PC-3 (cell line): ENCODE measurements around the gene KIF5C. TPM values are rescaled to one million over a fixed set of nuclear protein-coding genes. Genes with fewer than 3 reads are reported as not detected.

Experiments used
- ATAC-seq: fragments of 200-7000 bp; cut with Tn5 transposase; 2 replicates; pipeline ENCODE4 v1.9.1; 2020; ENCODE audit warnings: mild to moderate bottlenecking, moderate library complexity
- BruUV-seq: library from RNA; stranded (reverse); fragments of 400-500 nt; replicated peaks from 2 replicates; lab custom pipeline; 2021; lab: Mats Ljungman, UMichigan
- CTCF ChIA-PET: fragments of 300-600 bp; sonication (Branson Sonifier 250); formaldehyde crosslinking; loops from one replicate; lab custom pipeline; 2022; ENCODE audit warnings: antibody characterized with exemption; lab: Charles Lee
- POLR2A ChIA-PET: fragments of 300-600 bp; sonication (Branson Sonifier 250); formaldehyde crosslinking; loops from one replicate; lab custom pipeline; 2022; ENCODE audit warnings: antibody characterized with exemption; ENCODE audit not compliant: unreplicated experiment; lab: Charles Lee
- DNase-seq: peaks from one replicate; pipeline ENCODE4 v3.0.0-alpha.2; 2015
- H2AFZ ChIP-seq: fragments of 300-600 bp; sonication (generic); 2 replicates; pipeline ENCODE4 v1.6.0; 2016; ENCODE audit warnings: antibody characterized with exemption, low read length
- H3F3A ChIP-seq: fragments of 300-600 bp; sonication (generic); one replicate; pipeline ENCODE4 v1.6.0; 2017; ENCODE audit warnings: antibody characterized with exemption, low read length, control low read depth, mild to moderate bottlenecking; ENCODE audit not compliant: unreplicated experiment
- H3K27ac ChIP-seq: fragments of 300-600 bp; sonication (generic); 2 replicates; pipeline ENCODE4 v1.5.1; 2016; ENCODE audit warnings: mild to moderate bottlenecking, low read length
- H3K27me3 ChIP-seq: fragments of 300-600 bp; sonication (generic); 2 replicates; pipeline ENCODE4 v1.6.1; 2016; ENCODE audit warnings: low read length, mixed read lengths
- H3K36me3 ChIP-seq: fragments of 300-600 bp; sonication (generic); 2 replicates; pipeline ENCODE4 v1.6.1; 2016; ENCODE audit warnings: low read depth, mixed run types, low read length, mixed read lengths
- H3K4me1 ChIP-seq: fragments of 300-600 bp; sonication (generic); 2 replicates; pipeline ENCODE4 v1.5.1; 2016; ENCODE audit warnings: low read length; ENCODE audit not compliant: insufficient read depth
- H3K4me2 ChIP-seq: fragments of 300-600 bp; sonication (generic); 2 replicates; pipeline ENCODE4 v1.6.0; 2016; ENCODE audit warnings: low read length
- H3K4me3 ChIP-seq: fragments of 300-600 bp; sonication (generic); 2 replicates; pipeline ENCODE4 v1.5.1; 2016; ENCODE audit warnings: mild to moderate bottlenecking, low read length, mixed read lengths
- H3K79me2 ChIP-seq: fragments of 300-600 bp; sonication (generic); 2 replicates; pipeline ENCODE4 v1.6.1; 2017; ENCODE audit warnings: low read length, mixed read lengths
- H3K9ac ChIP-seq: fragments of 300-600 bp; sonication (generic); 2 replicates; pipeline ENCODE4 v1.6.0; 2016; ENCODE audit warnings: mild to moderate bottlenecking, low read length
- H3K9me2 ChIP-seq: fragments of 300-600 bp; sonication (generic); replicated peaks from 2 replicates; pipeline ENCODE4 v1.6.1; 2016; ENCODE audit warnings: mixed run types, low read length, mixed read lengths
- H3K9me3 ChIP-seq: fragments of 300-600 bp; sonication (generic); 2 replicates; pipeline ENCODE4 v1.6.1; 2016; ENCODE audit warnings: low read length, mixed read lengths
- H4K20me1 ChIP-seq: fragments of 300-600 bp; sonication (generic); 2 replicates; pipeline ENCODE4 v1.6.1; 2016; ENCODE audit warnings: low read length, mixed read lengths
- CTCF ChIP-seq: fragments of 300-600 bp; sonication (generic); conservative IDR thresholded peaks from 2 replicates; pipeline ENCODE4 v1.5.1; 2017; ENCODE audit warnings: antibody characterized with exemption, low read depth, mild to moderate bottlenecking, low read length
- EZH2 ChIP-seq: fragments of 300-600 bp; sonication (generic); IDR thresholded peaks from one replicate; pipeline ENCODE4 v1.6.1; 2017; ENCODE audit warnings: antibody characterized with exemption, mild to moderate bottlenecking, low read length; ENCODE audit not compliant: unreplicated experiment
- EZH2phosphoT487 ChIP-seq: fragments of 300-600 bp; sonication (generic); IDR thresholded peaks from 2 replicates; pipeline ENCODE4 v1.6.1; 2018; ENCODE audit warnings: mild to moderate bottlenecking, antibody characterized with exemption, low read length, borderline replicate concordance
- intact Hi-C: fragments of 100-400 bp; cut with micrococcal nuclease; formaldehyde crosslinking; loops from 2 replicates; pipeline ENCODE4 v1.9.0; 2023
- total RNA-seq: library from RNA; depleted of rRNA; stranded (reverse); fragments of >200 nt; gene quantifications from 2 replicates; pipeline ENCODE4 v1.2.3, GENCODE V29; 2014; rRNA removed

KIF5C gene
- total RNA-seq, 1 experiment from 2014 or later, result 4.0 TPM

- Histone ChIP-seq H3K27me3 (peaks cover 46% of the 10 kb centered on the region; the same call in 1 of the 2 replicates), H3K4me3 (no peak overlapping the region), H3F3A (no peaks in the 10 kb centered on the region), H4K20me1 (no peaks in the 10 kb centered on the region), H3K4me1 (no peaks in the 10 kb centered on the region; the same call in 1 of the 2 replicates), H2AFZ (no peak overlapping the region), H3K9me3 (no peaks in the 10 kb centered on the region), H3K9me2 (no peaks in the 10 kb centered on the region), H3K79me2 (no peaks in the 10 kb centered on the region), H3K9ac (no peak overlapping the region), H3K4me2 (no peak overlapping the region), H3K27ac (no peak overlapping the region), H3K36me3 (no peaks in the 10 kb centered on the region)
- no peak for DNase-seq
- no peak for ATAC-seq
- intact Hi-C loops, result no loop called here
- CTCF ChIA-PET, result no interaction called here
- TF ChIP-seq EZH2phosphoT487, result no peak
- TF ChIP-seq CTCF, result no peak
- TF ChIP-seq EZH2, result no peak
- POLR2A ChIA-PET, result no interaction called here
- no TSS peak for BruUV-seq
Observed at GRCh38 chr2:149075105-149075504, 200.1 kb downstream of the KIF5C start.

- Histone ChIP-seq H3K27ac (no peak overlapping the region), H3K4me2 (no peak overlapping the region), H4K20me1 (no peaks in the 10 kb centered on the region), H3K79me2 (no peaks in the 10 kb centered on the region), H3K4me1 (no peaks in the 10 kb centered on the region), H3K9me2 (no peaks in the 10 kb centered on the region), H3K4me3 (no peak overlapping the region), H3K27me3 (peaks cover 45% of the 10 kb centered on the region; the same call in 1 of the 2 replicates), H3K36me3 (no peaks in the 10 kb centered on the region), H2AFZ (no peak overlapping the region), H3K9ac (no peak overlapping the region), H3F3A (no peaks in the 10 kb centered on the region), H3K9me3 (no peaks in the 10 kb centered on the region)
- DNase-seq (no peak), ATAC-seq (no peak)
- no TSS peak for BruUV-seq
- no peak for TF ChIP-seq CTCF
- no peak for TF ChIP-seq EZH2phosphoT487
- TF ChIP-seq EZH2, result no peak
- CTCF ChIA-PET, result no interaction called here
- intact Hi-C loops, result no loop called here
- POLR2A ChIA-PET, result no interaction called here
Observed at GRCh38 chr2:149075853-149076252, 200.8 kb downstream of the KIF5C start.

Other genes starting within 250 kb of the KIF5C start
- gene EPC2, start 230.5 kb upstream of the KIF5C start, total RNA-seq, result 16.8 and 20.6 TPM in 2 replicates
- 1.9 and 2.0 TPM in 2 replicates for gene LYPD6B, start 163.5 kb downstream of the KIF5C start, total RNA-seq